HepG2 (cell line): ENCODE data around the gene COLEC12.

Experiments used
- NFKBIZ ChIP-seq: IDR thresholded peaks from 2 replicates; pipeline ENCODE4 v1.6.1; 2018; ENCODE audit warnings: missing genetic modification reagents, missing compliant biosample characterization
- ZBTB14 ChIP-seq: sonication (generic); formaldehyde crosslinking; IDR thresholded peaks from 2 replicates; pipeline ENCODE4 v1.4.0; 2020; ENCODE audit warnings: missing genetic modification reagents

DNA sequence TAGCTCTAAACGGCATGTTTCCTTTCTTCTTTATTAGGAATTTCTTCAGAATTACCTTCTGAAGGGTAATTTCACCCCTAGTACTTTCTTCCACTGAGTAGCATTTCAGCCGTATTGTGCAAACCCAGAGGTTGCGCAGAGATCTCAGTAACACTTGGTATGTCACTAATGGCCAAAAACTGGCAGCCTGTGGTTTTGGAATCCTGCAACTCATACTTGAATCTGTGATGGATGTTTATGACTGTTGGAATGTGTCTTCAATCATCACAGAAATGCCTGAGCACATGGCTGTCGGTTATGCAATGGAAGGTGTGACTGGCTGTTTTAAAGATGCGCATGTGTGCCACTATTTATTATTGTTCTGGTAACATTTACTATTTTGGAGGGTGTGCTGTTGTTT, 100.0 kb downstream of the COLEC12 start:
- TF ChIP-seq ZBTB14 (CRISPR knock-in tag) = no peak
- no peak for TF ChIP-seq NFKBIZ (CRISPR knock-in tag)
